Stimulated activated CD8-positive, alpha-beta memory T cell treated with anti-CD3 and anti-CD28 coated beads, Interleukin-7, amount 100 ng/mL, for 1 hour (primary cell): ENCODE data around the gene AGXT.

Experiments used
- DNase-seq, 2 donors: peaks; one replicate each; pipeline ENCODE4 v3.0.0-alpha.2; 2020; ENCODE audit warnings: low read depth in 2 of 2

The AGXT gene

GRCh38 chr2:240869109-240869955 is 708 bp downstream of the AGXT start:
- no peak for DNase-seq

- no peak for DNase-seq
Measured at GRCh38 chr2:240869956-240870875, 1.6 kb downstream of the AGXT start.

- DNase-seq: no peak
Measured at GRCh38 chr2:240871071-240871958, 2.7 kb downstream of the AGXT start.

GRCh38 chr2:240872317-240873097 is 3.9 kb downstream of the AGXT start:
- DNase-seq: no peak

GRCh38 chr2:240873098-240873788 is 4.6 kb downstream of the AGXT start:
- no peak for DNase-seq

DNA sequence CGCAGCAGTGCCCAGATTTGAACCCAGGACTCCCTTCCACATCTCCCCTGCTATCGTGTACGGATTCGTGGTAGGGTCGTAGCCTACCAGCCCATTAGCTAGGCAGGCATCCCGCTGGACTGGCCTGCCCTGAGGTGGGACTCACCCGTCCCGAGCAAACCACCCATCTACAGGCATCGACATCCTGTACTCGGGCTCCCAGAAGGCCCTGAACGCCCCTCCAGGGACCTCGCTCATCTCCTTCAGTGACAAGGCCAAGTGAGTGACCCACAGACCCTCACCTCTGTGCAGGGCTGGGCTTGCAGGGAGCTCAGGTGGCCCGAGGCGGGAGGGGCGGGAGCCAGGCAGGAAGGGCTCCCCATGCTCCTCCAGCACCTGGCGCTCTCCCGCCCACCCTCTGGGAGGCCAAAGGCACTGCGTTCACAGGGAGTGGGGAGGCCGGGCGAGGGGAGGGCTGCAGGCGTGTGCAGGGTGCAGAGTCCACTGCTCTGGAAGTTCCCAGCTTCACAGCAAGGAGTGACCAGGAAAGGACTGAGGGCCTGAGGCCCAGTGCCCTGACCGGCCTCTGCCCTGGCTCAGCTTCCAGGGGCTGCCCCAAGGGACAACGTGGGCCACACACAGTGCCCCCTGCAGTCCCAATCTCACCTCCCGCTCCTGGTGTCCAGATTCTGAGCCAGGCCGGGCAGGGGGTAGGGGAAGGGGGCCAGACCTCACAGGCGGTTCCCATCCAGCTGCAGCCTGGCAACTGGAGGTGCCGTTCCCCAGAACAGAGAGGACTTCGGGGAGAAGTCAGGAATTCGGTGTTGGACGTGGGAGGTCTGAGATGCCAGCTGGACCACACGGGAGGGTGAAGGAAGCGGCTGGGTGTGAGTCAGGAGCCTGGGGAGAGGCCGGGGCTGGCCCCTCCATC is 5.4 kb downstream of the AGXT start:
- no peak for DNase-seq

DNA sequence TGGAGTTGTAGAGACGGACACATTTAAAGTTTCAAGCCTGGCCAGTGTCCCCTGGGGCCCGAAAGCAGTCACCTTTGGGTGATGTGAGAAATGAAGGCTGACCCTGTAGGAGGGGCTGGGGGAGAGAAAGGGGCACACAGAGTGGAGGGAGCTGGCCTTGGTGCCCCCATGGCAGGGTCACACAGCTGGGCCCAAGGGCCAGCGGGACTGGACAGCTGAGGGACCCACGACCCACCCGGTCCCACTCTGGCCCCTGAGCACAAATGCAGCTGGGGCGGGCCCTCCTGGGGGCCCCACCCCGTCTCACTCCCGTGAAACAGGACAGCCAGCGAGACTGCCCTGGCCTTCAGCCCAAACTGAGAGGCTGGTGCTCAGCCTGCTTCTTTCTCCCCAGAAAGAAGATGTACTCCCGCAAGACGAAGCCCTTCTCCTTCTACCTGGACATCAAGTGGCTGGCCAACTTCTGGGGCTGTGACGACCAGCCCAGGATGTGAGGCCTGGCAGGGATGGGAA is 6.1 kb downstream of the AGXT start:
- no peak for DNase-seq

- no peak for DNase-seq
Measured at GRCh38 chr2:240875228-240876034, 6.8 kb downstream of the AGXT start.

DNA sequence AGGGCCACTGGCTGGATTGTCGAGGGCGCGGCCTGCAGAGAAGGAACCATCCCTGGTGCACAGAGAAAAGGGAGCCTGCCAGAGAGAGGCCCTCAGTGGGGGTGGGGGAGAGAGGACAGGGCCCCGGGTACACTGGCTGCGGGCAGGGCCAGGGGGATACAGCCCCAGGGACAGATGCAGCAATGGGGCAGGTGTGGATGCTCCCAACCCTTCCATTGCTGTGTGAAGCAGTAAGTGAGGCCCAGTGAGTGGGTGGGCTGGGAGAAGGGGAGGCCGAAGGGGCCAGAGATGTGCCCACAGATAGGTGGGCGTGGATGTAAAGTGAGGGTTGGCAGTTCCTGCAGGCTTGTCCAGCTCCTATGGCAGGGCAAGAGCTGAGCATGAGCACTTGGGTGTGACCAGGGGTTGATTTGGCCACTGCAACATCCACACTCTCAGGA is 7.4 kb downstream of the AGXT start:
- no peak for DNase-seq

DNA sequence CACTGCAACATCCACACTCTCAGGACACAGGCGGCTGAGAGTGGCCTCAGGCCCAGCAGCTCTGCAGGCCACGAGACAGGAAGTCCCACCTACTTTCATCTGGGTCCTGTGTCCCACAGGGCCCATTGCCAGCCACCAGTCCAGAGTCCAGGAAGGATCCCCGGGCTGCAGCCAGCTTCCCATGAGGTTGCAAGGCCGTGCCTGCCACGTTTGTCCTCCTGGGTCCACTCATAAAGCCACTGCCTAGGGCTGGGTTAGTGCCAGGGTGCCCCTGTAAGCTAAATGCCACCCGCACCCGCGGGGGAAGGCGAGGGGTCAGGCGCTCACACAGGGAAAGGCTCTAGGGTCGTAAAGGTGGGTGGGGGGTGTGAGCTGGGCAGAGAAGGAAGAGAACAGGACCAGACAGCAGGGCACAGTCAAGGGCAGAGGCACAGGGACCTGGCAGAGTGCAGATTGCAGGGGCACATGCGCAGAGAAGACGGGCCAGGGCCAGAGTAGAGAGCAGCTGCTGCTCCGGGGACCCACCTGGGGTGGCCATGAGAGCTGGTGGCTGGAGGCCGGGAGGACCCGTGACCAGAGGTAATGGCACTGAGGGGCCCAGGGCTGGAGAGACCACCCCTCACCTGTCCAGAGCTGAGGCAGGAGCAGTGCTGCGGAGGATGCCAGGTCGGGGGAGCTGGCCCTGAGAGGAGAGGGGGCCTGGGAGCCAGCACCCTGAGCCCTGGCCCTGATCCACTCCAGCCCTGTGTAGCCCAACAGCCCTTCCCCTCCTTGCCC is 8.0 kb downstream of the AGXT start:
- no peak for DNase-seq

- no peak for DNase-seq
Measured at GRCh38 chr2:240877460-240878340, 9.1 kb downstream of the AGXT start.

- DNase-seq: no peak
Measured at GRCh38 chr2:240878341-240878936, 9.8 kb downstream of the AGXT start.

GRCh38 chr2:240879105-240879504 is 10.5 kb downstream of the AGXT start:
- no peak for DNase-seq

- DNase-seq: no peak
Measured at GRCh38 chr2:240881913-240882312, 13.3 kb downstream of the AGXT start.

DNA sequence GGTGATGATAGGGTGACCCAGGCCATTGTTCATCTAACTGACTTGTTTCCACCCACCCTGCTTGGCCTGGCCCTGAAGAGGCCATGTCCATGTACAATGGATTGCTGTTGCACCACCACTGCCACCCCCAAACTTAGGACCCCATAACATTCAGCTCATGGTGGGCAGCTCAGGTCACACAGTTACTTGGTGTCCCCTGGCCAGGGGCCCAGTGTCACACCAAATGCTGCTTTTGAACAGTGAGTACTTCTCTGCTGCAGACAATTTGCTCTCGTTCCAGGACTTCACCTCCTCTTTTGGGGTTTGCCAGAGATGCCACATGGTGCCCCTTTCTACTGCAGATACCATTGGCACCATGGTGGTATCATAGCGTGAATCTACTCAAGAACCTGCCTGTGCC is 15.6 kb downstream of the AGXT start:
- no peak for DNase-seq

- DNase-seq: no peak
Measured at GRCh38 chr2:240884745-240885144, 16.1 kb downstream of the AGXT start.
